Stomach (tissue), 4 donors: ENCODE measurements around the gene CFAP20DC.

Source experiments
- CTCF ChIP-seq, 7 experiments: fragments of 450-650 bp in 4 of 7; fragments of 200-600 bp in 3 of 7; sonication (generic) in 3 of 7; IDR thresholded peaks; one replicate each; pipeline ENCODE4 v1.5.1; 2016 to 2019; ENCODE audit warnings: antibody characterized with exemption in 7 of 7, control low read depth in 2 of 7, mild to moderate bottlenecking in 1 of 7
- POLR2A ChIP-seq, 4 donors: fragments of 450-650 bp; IDR thresholded peaks; one replicate each; pipeline ENCODE4 v1.6.1; 2016; ENCODE audit warnings: antibody characterized with exemption in 4 of 4, control low read depth in 2 of 4, mild to moderate bottlenecking in 1 of 4, moderate library complexity in 1 of 4

DNA sequence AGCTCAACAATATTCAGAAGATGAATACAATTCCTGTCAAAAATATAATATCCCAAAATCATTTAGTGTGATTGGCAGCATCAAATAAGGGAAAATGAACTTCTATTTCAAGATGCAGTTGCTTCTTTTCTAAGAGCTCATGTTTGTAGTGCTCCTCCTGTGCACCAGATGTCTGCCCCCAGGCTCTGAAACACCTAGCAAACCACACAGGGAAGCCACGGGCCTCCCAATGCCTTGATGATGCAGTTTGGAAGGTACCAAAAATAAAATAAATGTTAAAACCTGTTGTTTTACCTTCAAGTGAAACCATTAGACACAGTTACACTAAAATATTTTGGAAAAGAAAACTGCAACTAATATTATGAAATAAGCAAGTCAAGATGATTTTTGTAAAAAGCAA, 22.2 kb downstream of the CFAP20DC start:
- TF ChIP-seq CTCF (IDR thresholded peaks at IDR 0.05), result no peak
- no peak for TF ChIP-seq POLR2A (IDR thresholded peaks at IDR 0.05)
